SU-DHL-6 (cell line): ENCODE results near the gene AHRR.

ENCODE experiments used
- CTCF ChIP-seq: fragments of 200-600 bp; sonication (generic); IDR thresholded peaks from one replicate; pipeline ENCODE4 v1.5.1; 2017; ENCODE audit warnings: antibody characterized with exemption, mild to moderate bottlenecking, low read length, moderate library complexity; ENCODE audit not compliant: insufficient read depth, poor library complexity, severe bottlenecking
- EZH2phosphoT487 ChIP-seq: fragments of 200-600 bp; sonication (generic), shearing (Covaris generic); conservative IDR thresholded peaks from 2 replicates; pipeline ENCODE4 v1.6.1; 2018; ENCODE audit warnings: mild to moderate bottlenecking, antibody characterized with exemption, low read length, moderate library complexity, mixed read lengths

DNA sequence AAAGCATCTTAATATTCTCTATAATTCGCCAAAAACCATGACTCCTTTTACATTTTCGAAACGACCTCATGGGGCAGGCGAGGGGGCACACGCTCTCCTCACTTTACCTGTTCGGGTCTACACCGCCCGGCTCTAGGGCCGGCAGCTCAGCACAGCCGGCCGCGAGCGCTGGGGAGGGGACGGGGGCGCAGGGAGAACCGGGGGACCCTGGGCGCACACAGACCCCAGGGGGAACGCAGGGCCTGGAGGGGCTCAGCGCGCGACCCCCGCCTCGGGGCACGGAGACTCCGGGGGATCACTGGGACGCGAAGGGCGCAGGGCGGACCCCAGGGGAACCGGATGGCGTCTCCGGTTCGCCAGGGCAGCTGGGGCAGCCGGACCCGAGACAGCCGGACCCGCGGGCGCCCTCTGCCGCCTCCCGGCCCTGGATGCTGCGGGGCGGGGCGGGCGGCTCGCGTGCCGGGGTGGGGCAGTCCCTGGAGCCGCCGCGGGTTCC lies at the start of gene AHRR:
- TF ChIP-seq CTCF (no peak), EZH2phosphoT487 (no peak)
